GM12878 (cell line): ENCODE results near the gene RAI14.

ENCODE experiments used
- CHD2 ChIP-seq: IDR thresholded peaks from 2 replicates; pipeline ENCODE4 v1.6.1; 2011; ENCODE audit warnings: low read depth, low read length, improper control_type of control experiment, borderline replicate concordance
- EP300 ChIP-seq, 2 experiments: fragments of 150-350 bp in 1 of 2; IDR thresholded peaks; 2 replicates each; pipeline ENCODE4 v1.6.1; 2011 to 2012; ENCODE audit warnings: low read depth in 2 of 2, low read length in 2 of 2, borderline replicate concordance in 1 of 2, improper control_type of control experiment in 1 of 2, inconsistent platforms in 1 of 2; ENCODE audit not compliant: control insufficient read depth in 1 of 2
- FOS ChIP-seq: IDR thresholded peaks from 3 replicates; pipeline ENCODE4 v1.6.1; 2011; ENCODE audit warnings: borderline replicate concordance; ENCODE audit not compliant: insufficient read length; ENCODE audit errors: extremely low read depth
- PBX3 ChIP-seq: IDR thresholded peaks from 2 replicates; pipeline ENCODE4 v1.6.1; 2011; ENCODE audit warnings: mild to moderate bottlenecking, low read depth, low read length, moderate library complexity; ENCODE audit not compliant: insufficient replicate concordance
- POLR2A ChIP-seq: IDR thresholded peaks from 2 replicates; pipeline ENCODE4 v1.6.1; 2011; ENCODE audit warnings: low read depth, mild to moderate bottlenecking, low read length
- TAF1 ChIP-seq: IDR thresholded peaks from 2 replicates; pipeline ENCODE4 v1.6.1; 2011; ENCODE audit warnings: mild to moderate bottlenecking, low read depth, low read length, borderline replicate concordance
- TBL1XR1 ChIP-seq: IDR thresholded peaks from 2 replicates; pipeline ENCODE4 v1.6.1; 2012; ENCODE audit warnings: low read depth, low read length, improper control_type of control experiment
- TF ChIP-seq, protein P1 (sequence below), 3 experiments: IDR thresholded peaks in 2 of 3; conservative IDR thresholded peaks in 1 of 3; 2 replicates each; pipeline ENCODE4 v1.5.1; 2011; ENCODE audit warnings: low read depth in 3 of 3, low read length in 3 of 3, mild to moderate bottlenecking in 3 of 3, control low read depth in 2 of 3, moderate library complexity in 2 of 3, inconsistent platforms in 1 of 3, mixed read lengths in 1 of 3; ENCODE audit not compliant: control insufficient read depth in 2 of 3, insufficient read depth in 1 of 3; ENCODE audit errors: extremely low read depth in 1 of 3

DNA sequence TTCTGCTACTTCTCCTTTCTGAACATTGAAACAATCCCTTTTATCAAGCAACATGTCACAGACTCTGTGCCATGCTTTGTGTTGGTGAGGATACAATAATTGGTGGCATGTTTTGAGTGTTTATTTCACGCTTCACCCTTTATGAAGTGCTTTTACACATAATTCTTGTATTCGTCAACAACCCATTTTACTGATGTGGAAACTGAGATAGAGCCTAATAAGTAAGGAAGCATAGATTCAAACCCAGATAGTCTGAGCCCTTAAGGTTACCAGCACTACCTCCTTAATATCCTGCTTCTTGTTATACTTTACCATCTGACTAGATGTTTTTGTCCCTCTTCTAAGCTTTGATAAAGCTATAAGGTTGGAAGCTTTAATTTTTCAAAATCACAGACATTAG, 133.5 kb downstream of the RAI14 start:
- TF ChIP-seq CHD2 (no peak), POLR2A (no peak), FOS (no peak), TBL1XR1 (no peak), TAF1 (no peak), EP300 (IDR thresholded peaks at IDR 0.05; ENCODE audit: borderline replicate concordance in 1 of 2, control insufficient read depth in 1 of 2, low read depth in 2 of 2, low read length in 2 of 2) (no peak), PBX3 (no peak)
- TF ChIP-seq, protein P1, sequence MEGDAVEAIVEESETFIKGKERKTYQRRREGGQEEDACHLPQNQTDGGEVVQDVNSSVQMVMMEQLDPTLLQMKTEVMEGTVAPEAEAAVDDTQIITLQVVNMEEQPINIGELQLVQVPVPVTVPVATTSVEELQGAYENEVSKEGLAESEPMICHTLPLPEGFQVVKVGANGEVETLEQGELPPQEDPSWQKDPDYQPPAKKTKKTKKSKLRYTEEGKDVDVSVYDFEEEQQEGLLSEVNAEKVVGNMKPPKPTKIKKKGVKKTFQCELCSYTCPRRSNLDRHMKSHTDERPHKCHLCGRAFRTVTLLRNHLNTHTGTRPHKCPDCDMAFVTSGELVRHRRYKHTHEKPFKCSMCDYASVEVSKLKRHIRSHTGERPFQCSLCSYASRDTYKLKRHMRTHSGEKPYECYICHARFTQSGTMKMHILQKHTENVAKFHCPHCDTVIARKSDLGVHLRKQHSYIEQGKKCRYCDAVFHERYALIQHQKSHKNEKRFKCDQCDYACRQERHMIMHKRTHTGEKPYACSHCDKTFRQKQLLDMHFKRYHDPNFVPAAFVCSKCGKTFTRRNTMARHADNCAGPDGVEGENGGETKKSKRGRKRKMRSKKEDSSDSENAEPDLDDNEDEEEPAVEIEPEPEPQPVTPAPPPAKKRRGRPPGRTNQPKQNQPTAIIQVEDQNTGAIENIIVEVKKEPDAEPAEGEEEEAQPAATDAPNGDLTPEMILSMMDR (IDR thresholded peaks at IDR 0.05 in 2 of 3, conservative IDR thresholded peaks at IDR 0.05 in 1 of 3; ENCODE audit: control insufficient read depth in 2 of 3, extremely low read depth in 1 of 3, insufficient read depth in 1 of 3, low read depth in 3 of 3, low read length in 3 of 3) = no peak
